H9 (cell line): ENCODE results near the gene LAGE3. TPM values are rescaled to one million over a fixed set of nuclear protein-coding genes. Genes with fewer than 3 reads are reported as not detected.
A peak's percentile ranks its signal among the peaks of the same experiment; 100 is the strongest.

Source experiments
- DNase-seq: peaks from one replicate; pipeline ENCODE4 v3.0.0-alpha.2; 2017
- H2AFZ ChIP-seq: one replicate; pipeline ENCODE4 v1.6.1; 2013; ENCODE audit warnings: mild to moderate bottlenecking, low read length, control low read depth, moderate library complexity
- H2AK5ac ChIP-seq: 2 replicates; pipeline ENCODE4 v1.6.1; 2013; ENCODE audit warnings: low read length, control low read depth, mixed read lengths; ENCODE audit not compliant: insufficient read length
- H2BK120ac ChIP-seq: one replicate; pipeline ENCODE4 v1.6.1; 2013; ENCODE audit warnings: low read depth, mild to moderate bottlenecking, low read length, control low read depth, inconsistent platforms; ENCODE audit not compliant: poor library complexity, severe bottlenecking
- H2BK12ac ChIP-seq: 2 replicates; pipeline ENCODE4 v1.6.1; 2013; ENCODE audit warnings: low read length, control low read depth, mixed read lengths, low read depth; ENCODE audit not compliant: insufficient read length
- H2BK15ac ChIP-seq: 2 replicates; pipeline ENCODE4 v1.6.1; 2013; ENCODE audit warnings: low read depth, low read length, control low read depth
- H2BK20ac ChIP-seq: one replicate; pipeline ENCODE4 v1.6.1; 2013; ENCODE audit warnings: low read depth, mild to moderate bottlenecking, low read length, control low read depth, inconsistent platforms; ENCODE audit not compliant: poor library complexity, severe bottlenecking
- H2BK5ac ChIP-seq: 2 replicates; pipeline ENCODE4 v1.6.1; 2013; ENCODE audit warnings: low read length, control low read depth, mixed read lengths; ENCODE audit not compliant: insufficient read length
- H3K14ac ChIP-seq: 2 replicates; pipeline ENCODE4 v1.6.1; 2013; ENCODE audit warnings: low read length, control low read depth; ENCODE audit not compliant: insufficient read depth
- H3K18ac ChIP-seq: 2 replicates; pipeline ENCODE4 v1.6.1; 2013; ENCODE audit warnings: low read depth, mild to moderate bottlenecking, mixed read lengths, low read length, control low read depth; ENCODE audit not compliant: insufficient read length
- H3K23ac ChIP-seq: 2 replicates; pipeline ENCODE4 v1.6.1; 2013; ENCODE audit warnings: low read length, control low read depth, mixed read lengths, low read depth; ENCODE audit not compliant: insufficient read length
- H3K23me2 ChIP-seq: 2 replicates; pipeline ENCODE4 v1.6.1; 2013; ENCODE audit warnings: low read depth, mild to moderate bottlenecking, mixed read lengths, low read length, control low read depth; ENCODE audit not compliant: insufficient read length, poor library complexity, severe bottlenecking
- H3K27ac ChIP-seq: 2 replicates; pipeline ENCODE4 v1.5.1; 2013; ENCODE audit warnings: low read length, control low read depth, mixed read lengths, low read depth; ENCODE audit not compliant: insufficient read length
- H3K27me3 ChIP-seq: 2 replicates; pipeline ENCODE4 v1.6.1; 2013; ENCODE audit warnings: low read length, control low read depth, inconsistent platforms; ENCODE audit not compliant: insufficient read depth
- H3K4ac ChIP-seq: 2 replicates; pipeline ENCODE4 v1.6.1; 2013; ENCODE audit warnings: low read depth, mild to moderate bottlenecking, control low read depth, inconsistent platforms, low read length, moderate library complexity
- H3K4me1 ChIP-seq: 2 replicates; pipeline ENCODE4 v1.6.1; 2013; ENCODE audit warnings: low read length, control low read depth, inconsistent platforms; ENCODE audit not compliant: insufficient read depth
- H3K4me2 ChIP-seq: 2 replicates; pipeline ENCODE4 v1.6.1; 2013; ENCODE audit warnings: low read length, control low read depth, mixed read lengths; ENCODE audit not compliant: insufficient read length, insufficient read depth
- H3K56ac ChIP-seq: 2 replicates; pipeline ENCODE4 v1.6.1; 2013; ENCODE audit warnings: low read depth, mild to moderate bottlenecking, mixed read lengths, low read length, control low read depth; ENCODE audit not compliant: insufficient read length
- H3K79me1 ChIP-seq: 2 replicates; pipeline ENCODE4 v1.6.1; 2013; ENCODE audit warnings: low read depth, mild to moderate bottlenecking, moderate library complexity, low read length, control low read depth, inconsistent platforms; ENCODE audit not compliant: insufficient read depth, poor library complexity, severe bottlenecking
- H3K79me2 ChIP-seq: 2 replicates; pipeline ENCODE4 v1.6.1; 2013; ENCODE audit warnings: low read length, control low read depth, inconsistent platforms; ENCODE audit not compliant: insufficient read depth
- H3K9ac ChIP-seq: 2 replicates; pipeline ENCODE4 v1.6.1; 2013; ENCODE audit warnings: low read length, control low read depth, mixed read lengths; ENCODE audit not compliant: insufficient read length; ENCODE audit errors: extremely low read depth
- H3K9me3 ChIP-seq: one replicate; pipeline ENCODE4 v1.6.1; 2013; ENCODE audit warnings: low read depth, low read length, inconsistent platforms; ENCODE audit not compliant: control insufficient read depth
- H3T11ph ChIP-seq: one replicate; pipeline ENCODE4 v1.6.1; 2013; ENCODE audit warnings: mild to moderate bottlenecking, low read length, control low read depth, inconsistent platforms
- H4K20me1 ChIP-seq: one replicate; pipeline ENCODE4 v1.6.1; 2013; ENCODE audit not compliant: control insufficient read depth, insufficient read length, insufficient read depth
- H4K5ac ChIP-seq: 2 replicates; pipeline ENCODE4 v1.6.1; 2013; ENCODE audit warnings: low read depth, mild to moderate bottlenecking, mixed read lengths, low read length, control low read depth; ENCODE audit not compliant: insufficient read length
- H4K8ac ChIP-seq: replicated peaks from 2 replicates; pipeline ENCODE4 v1.6.1; 2013; ENCODE audit warnings: low read length, control low read depth, mixed read lengths, low read depth; ENCODE audit not compliant: insufficient read length
- H4K91ac ChIP-seq: 2 replicates; pipeline ENCODE4 v1.6.1; 2013; ENCODE audit warnings: low read depth, mild to moderate bottlenecking, moderate library complexity, mixed read lengths, low read length, control low read depth; ENCODE audit not compliant: insufficient read length
- H3K27ac Mint-ChIP-seq, 3 experiments: 2 replicates in 2 of 3; 3 replicates in 1 of 3; pipeline ENCODE4 v1.8.0; 2020 to 2021; ENCODE audit warnings: mixed read lengths in 3 of 3, mild to moderate bottlenecking in 1 of 3, moderate library complexity in 1 of 3
- H3K27me3 Mint-ChIP-seq: 2 replicates; pipeline ENCODE4 v1.8.0; 2021; ENCODE audit warnings: low read depth, mild to moderate bottlenecking, moderate library complexity, mixed read lengths
- H3K36me3 Mint-ChIP-seq, 3 experiments: 2 replicates in 2 of 3; 3 replicates in 1 of 3; pipeline ENCODE4 v1.8.0; 2020 to 2021; ENCODE audit warnings: low read depth in 3 of 3, mixed read lengths in 3 of 3; ENCODE audit not compliant: insufficient read depth in 1 of 3
- H3K4me1 Mint-ChIP-seq, 2 experiments: 2 replicates each; pipeline ENCODE4 v1.8.0; 2020; ENCODE audit warnings: mixed read lengths in 2 of 2
- H3K4me3 Mint-ChIP-seq, 2 experiments: 2 replicates in 1 of 2; 3 replicates in 1 of 2; pipeline ENCODE4 v1.8.0; 2020 to 2021; ENCODE audit warnings: mild to moderate bottlenecking in 2 of 2, mixed read lengths in 2 of 2, moderate library complexity in 1 of 2
- H3K9me3 Mint-ChIP-seq, 2 experiments: 2 replicates in 1 of 2; 3 replicates in 1 of 2; pipeline ENCODE4 v1.8.0; 2020; ENCODE audit warnings: mild to moderate bottlenecking in 2 of 2, mixed read lengths in 2 of 2, moderate library complexity in 1 of 2
- WGBS: extraction: QIAGEN DNeasy Blood & Tissue Kit; methylation state at CpG from one replicate; pipeline ENCODE4 v1.1.7; 2013; ENCODE audit warnings: missing lambda C conversion rate, low lambda C conversion rate, mixed read lengths; ENCODE audit not compliant: insufficient read length; ENCODE audit errors: extremely low coverage; 5-methylcytosine and 5-hydroxymethylcytosine counted together
- total RNA-seq: library from RNA; stranded (reverse); gene quantifications from 2 replicates; pipeline ENCODE4 v1.2.1, GENCODE V29; 2021
- TF ChIP-seq, protein P1 (sequence below): fragments of 200-600 bp; sonication (generic); conservative IDR thresholded peaks from 3 replicates; pipeline ENCODE4 v1.8.0; 2021; ENCODE audit warnings: antibody characterized with exemption, mild to moderate bottlenecking

The LAGE3 gene
- total RNA-seq, 1 experiment from 2014 or later = 32.5 TPM

GRCh38 chrX:154526901-154527675, 48.0 kb upstream of the LAGE3 start:
- peaks cover 3% of the 10 kb centered on the region for H3K23me2 ChIP-seq
- Mint-ChIP-seq H3K4me3 (peak overlapping the region; percentile 41 to 68; a peak in 4 of 5 replicates), H3K4me1 (peaks cover 3 to 4% of the 10 kb centered on the region in 2 experiments; a peak in 3 of 4 replicates), H3K27me3 (peaks cover 49% of the 10 kb centered on the region), H3K27ac (peak overlapping the region in 2 of 3 experiments; percentile 58 to 64; a peak in 2 of 7 replicates), H3K36me3 (peaks cover 3 to 17% (median 11%) of the 10 kb centered on the region in 3 experiments; a peak in 6 of 7 replicates), H3K9me3 (peaks cover 64 to 66% of the 10 kb centered on the region in 2 experiments)
- peak overlapping the region; percentile 54 for H3K9ac ChIP-seq
- no peaks in the 10 kb centered on the region for H4K20me1 ChIP-seq
- no peaks in the 10 kb centered on the region for H3K79me1 ChIP-seq
- peak; percentile 83 for DNase-seq
- WGBS = no CpG with 5 or more reads among the region's 15 CpGs
- no peak overlapping the region for H4K8ac ChIP-seq
- no peaks in the 10 kb centered on the region for H3K4me1 ChIP-seq
- no peak overlapping the region for H3K4me2 ChIP-seq
- H3K4ac ChIP-seq = no peak overlapping the region
- no peak overlapping the region for H2BK120ac ChIP-seq
- H3T11ph ChIP-seq = no peak overlapping the region
- H3K9me3 ChIP-seq = peaks cover 14% of the 10 kb centered on the region
- no peak overlapping the region for H2BK12ac ChIP-seq
- H3K79me2 ChIP-seq = no peaks in the 10 kb centered on the region
- H3K18ac ChIP-seq = no peak overlapping the region
- no peak overlapping the region for H3K14ac ChIP-seq
- no peaks in the 10 kb centered on the region for H3K27me3 ChIP-seq
- H3K23ac ChIP-seq = no peak overlapping the region
- H2AK5ac ChIP-seq = no peak overlapping the region
- H2BK20ac ChIP-seq = no peak overlapping the region
- no peak overlapping the region for H2BK5ac ChIP-seq
- no peak overlapping the region for H2AFZ ChIP-seq
- no peak overlapping the region for H4K5ac ChIP-seq
- TF ChIP-seq, protein P1, sequence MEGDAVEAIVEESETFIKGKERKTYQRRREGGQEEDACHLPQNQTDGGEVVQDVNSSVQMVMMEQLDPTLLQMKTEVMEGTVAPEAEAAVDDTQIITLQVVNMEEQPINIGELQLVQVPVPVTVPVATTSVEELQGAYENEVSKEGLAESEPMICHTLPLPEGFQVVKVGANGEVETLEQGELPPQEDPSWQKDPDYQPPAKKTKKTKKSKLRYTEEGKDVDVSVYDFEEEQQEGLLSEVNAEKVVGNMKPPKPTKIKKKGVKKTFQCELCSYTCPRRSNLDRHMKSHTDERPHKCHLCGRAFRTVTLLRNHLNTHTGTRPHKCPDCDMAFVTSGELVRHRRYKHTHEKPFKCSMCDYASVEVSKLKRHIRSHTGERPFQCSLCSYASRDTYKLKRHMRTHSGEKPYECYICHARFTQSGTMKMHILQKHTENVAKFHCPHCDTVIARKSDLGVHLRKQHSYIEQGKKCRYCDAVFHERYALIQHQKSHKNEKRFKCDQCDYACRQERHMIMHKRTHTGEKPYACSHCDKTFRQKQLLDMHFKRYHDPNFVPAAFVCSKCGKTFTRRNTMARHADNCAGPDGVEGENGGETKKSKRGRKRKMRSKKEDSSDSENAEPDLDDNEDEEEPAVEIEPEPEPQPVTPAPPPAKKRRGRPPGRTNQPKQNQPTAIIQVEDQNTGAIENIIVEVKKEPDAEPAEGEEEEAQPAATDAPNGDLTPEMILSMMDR = peak; percentile 55; the same call in 2 of the 3 replicates
- H4K91ac ChIP-seq = no peak overlapping the region
- H2BK15ac ChIP-seq = no peak overlapping the region
- H3K56ac ChIP-seq = no peak overlapping the region
- no peak overlapping the region for H3K27ac ChIP-seq
